Stimulated activated naive B cell treated with anti-CD40 and anti-IgM and Interleukin-4, amounts not matched to agents 10 μg/mL and 1 μg/mL and 100 μg/mL, for 72 hours (primary cell): Measurements from ENCODE around the gene ARSK.
A peak's percentile ranks its signal among the peaks of the same experiment; 100 is the strongest.
"Not testable (repeated sequence)": the region's sequence is repeated elsewhere in the genome, so short reads cannot be mapped to it uniquely, and the experiment has no call there.

Source experiments
- ATAC-seq, 2 donors: fragments of 150-1000 bp; cut with Tn5 transposase; replicated peaks; 2 replicates each; pipeline ENCODE4 v1.10.0; 2021; ENCODE audit warnings: moderate library complexity in 1 of 2
- DNase-seq: peaks from one replicate; pipeline ENCODE4 v3.0.0; 2021
- H3K27ac Mint-ChIP-seq: one replicate; pipeline ENCODE4 v1.8.0; 2022; ENCODE audit warnings: mild to moderate bottlenecking, mixed read lengths
- H3K27me3 Mint-ChIP-seq, 2 donors: one replicate each; pipeline ENCODE4 v1.8.0; 2022; ENCODE audit warnings: mixed read lengths in 2 of 2
- H3K36me3 Mint-ChIP-seq, 2 donors: one replicate each; pipeline ENCODE4 v1.8.0; 2022; ENCODE audit warnings: mixed read lengths in 2 of 2, mild to moderate bottlenecking in 1 of 2
- H3K4me1 Mint-ChIP-seq, 2 donors: one replicate each; pipeline ENCODE4 v1.8.0; 2022; ENCODE audit warnings: mixed read lengths in 2 of 2, mild to moderate bottlenecking in 1 of 2
- H3K4me3 Mint-ChIP-seq, 2 donors: one replicate each; pipeline ENCODE4 v1.8.0; 2022; ENCODE audit warnings: mild to moderate bottlenecking in 2 of 2, mixed read lengths in 2 of 2, moderate library complexity in 1 of 2
- H3K9me3 Mint-ChIP-seq, 2 donors: one replicate each; pipeline ENCODE4 v1.8.0; 2022; ENCODE audit warnings: mixed read lengths in 2 of 2, mild to moderate bottlenecking in 1 of 2

The ARSK gene

GRCh38 chr5:95634081-95634480 lies 79.2 kb downstream of the ARSK start:
- ATAC-seq (no peak), DNase-seq (no peak)
- H3K4me1 Mint-ChIP-seq, result peaks cover 9 to 18% of the 10 kb centered on the region in 2 donors
- peaks cover 5 to 10% of the 10 kb centered on the region in 2 donors for H3K9me3 Mint-ChIP-seq
- H3K27me3 Mint-ChIP-seq, result peaks cover 0 to 5% of the 10 kb centered on the region in 2 donors
- peaks cover 4 to 5% of the 10 kb centered on the region in 2 donors for H3K36me3 Mint-ChIP-seq
- H3K4me3 Mint-ChIP-seq, result no peak overlapping the region
- no peak overlapping the region for H3K27ac Mint-ChIP-seq

GRCh38 chr5:95638632-95639031 lies 83.7 kb downstream of the ARSK start:
- DNase-seq (no peak), ATAC-seq (no peak)
- peaks cover 0 to 5% of the 10 kb centered on the region in 2 donors for H3K27me3 Mint-ChIP-seq
- no peak overlapping the region for H3K27ac Mint-ChIP-seq
- no peaks in the 10 kb centered on the region for H3K9me3 Mint-ChIP-seq
- H3K4me1 Mint-ChIP-seq, result peaks cover 0 to 2% of the 10 kb centered on the region in 2 donors
- H3K4me3 Mint-ChIP-seq, result no peak overlapping the region
- H3K36me3 Mint-ChIP-seq, result no peaks in the 10 kb centered on the region

GRCh38 chr5:95641741-95642220 lies 86.9 kb downstream of the ARSK start:
- ATAC-seq (no peak), DNase-seq (no peak)
- Mint-ChIP-seq H3K4me3 (no peak overlapping the region), H3K9me3 (no peaks in the 10 kb centered on the region), H3K36me3 (no peaks in the 10 kb centered on the region), H3K4me1 (peaks cover 4 to 13% of the 10 kb centered on the region in 2 donors), H3K27ac (no peak overlapping the region), H3K27me3 (peaks cover 0 to 5% of the 10 kb centered on the region in 2 donors)

GRCh38 chr5:95643152-95643551 lies 88.3 kb downstream of the ARSK start:
- Mint-ChIP-seq H3K4me3 (no peak overlapping the region), H3K27me3 (peaks cover 0 to 5% of the 10 kb centered on the region in 2 donors), H3K27ac (peak overlapping the region; percentile 49), H3K36me3 (no peaks in the 10 kb centered on the region), H3K9me3 (no peaks in the 10 kb centered on the region), H3K4me1 (peaks cover 4 to 15% of the 10 kb centered on the region in 2 donors)
- no peak for ATAC-seq
- DNase-seq, result no peak

GRCh38 chr5:95644351-95645042 lies 89.6 kb downstream of the ARSK start:
- ATAC-seq (peak; percentile 24 to 26), DNase-seq (peak; percentile 41)
- Mint-ChIP-seq H3K4me3 (no peak overlapping the region), H3K4me1 (peaks cover 4 to 15% of the 10 kb centered on the region in 2 donors), H3K36me3 (no peaks in the 10 kb centered on the region), H3K9me3 (no peaks in the 10 kb centered on the region), H3K27me3 (no peaks in the 10 kb centered on the region), H3K27ac (no peak overlapping the region)

- H3K27me3 Mint-ChIP-seq, ATAC-seq, H3K9me3 Mint-ChIP-seq, H3K36me3 Mint-ChIP-seq, DNase-seq: not testable (repeated sequence)
- Mint-ChIP-seq H3K27ac (peak overlapping the region; percentile 93), H3K4me1 (peaks cover 4 to 15% of the 10 kb centered on the region in 2 donors), H3K4me3 (peak overlapping the region; percentile 86 to 91)
Observed at GRCh38 chr5:95646226-95646568, 91.3 kb downstream of the ARSK start.

- Mint-ChIP-seq H3K4me1 (peaks cover 4 to 15% of the 10 kb centered on the region in 2 donors), H3K27ac (peak within 1 kb of the TSS; percentile 93), H3K9me3 (no peaks in the 10 kb centered on the region), H3K36me3 (no peaks in the 10 kb centered on the region), H3K4me3 (peak within 1 kb of the TSS; percentile 86 to 91), H3K27me3 (no peaks in the 10 kb centered on the region)
- DNase-seq, result peak; percentile 94
- peak; percentile 97 to 98 for ATAC-seq
Observed at GRCh38 chr5:95646569-95647431, 91.9 kb downstream of the ARSK start, which contains the start of gene RFESD. Gene RFESD (plus strand): TSS chr5:95646777. CDS start chr5:95652272, 5,495 bp downstream.

GRCh38 chr5:95647886-95648860 lies 93.3 kb downstream of the ARSK start:
- peaks cover 2 to 10% of the 10 kb centered on the region in 2 donors for H3K36me3 Mint-ChIP-seq
- H3K4me3 Mint-ChIP-seq, result peak overlapping the region in 1 of 2 donors; percentile 21
- peaks cover 4 to 15% of the 10 kb centered on the region in 2 donors for H3K4me1 Mint-ChIP-seq
- ATAC-seq (no peak), DNase-seq (no peak)
- H3K9me3 Mint-ChIP-seq, result no peaks in the 10 kb centered on the region
- no peaks in the 10 kb centered on the region for H3K27me3 Mint-ChIP-seq
- no peak overlapping the region for H3K27ac Mint-ChIP-seq

- no peak overlapping the region for H3K4me3 Mint-ChIP-seq
- H3K36me3 Mint-ChIP-seq, result peaks cover 2 to 10% of the 10 kb centered on the region in 2 donors
- DNase-seq (no peak), ATAC-seq (no peak)
- no peak overlapping the region for H3K27ac Mint-ChIP-seq
- H3K4me1 Mint-ChIP-seq, result peaks cover 2 to 12% of the 10 kb centered on the region in 2 donors
- no peaks in the 10 kb centered on the region for H3K27me3 Mint-ChIP-seq
- H3K9me3 Mint-ChIP-seq, result no peaks in the 10 kb centered on the region
Observed at GRCh38 chr5:95649274-95649673, 94.4 kb downstream of the ARSK start.

GRCh38 chr5:95649842-95650620 lies 95.1 kb downstream of the ARSK start:
- H3K27me3 Mint-ChIP-seq, result no peaks in the 10 kb centered on the region
- H3K27ac Mint-ChIP-seq, result no peak overlapping the region
- H3K4me3 Mint-ChIP-seq, result no peak overlapping the region
- ATAC-seq (no peak), DNase-seq (no peak)
- peaks cover 0 to 8% of the 10 kb centered on the region in 2 donors for H3K4me1 Mint-ChIP-seq
- no peaks in the 10 kb centered on the region for H3K9me3 Mint-ChIP-seq
- peaks cover 2 to 13% of the 10 kb centered on the region in 2 donors for H3K36me3 Mint-ChIP-seq

- no peaks in the 10 kb centered on the region for H3K4me1 Mint-ChIP-seq
- DNase-seq, result no peak
- peaks cover 2 to 14% of the 10 kb centered on the region in 2 donors for H3K36me3 Mint-ChIP-seq
- no peak overlapping the region for H3K27ac Mint-ChIP-seq
- H3K27me3 Mint-ChIP-seq, result no peaks in the 10 kb centered on the region
- no peak for ATAC-seq
- no peaks in the 10 kb centered on the region for H3K9me3 Mint-ChIP-seq
- H3K4me3 Mint-ChIP-seq, result no peak overlapping the region
Observed at GRCh38 chr5:95652849-95653248, 97.9 kb downstream of the ARSK start.

GRCh38 chr5:95654196-95654595 lies 99.3 kb downstream of the ARSK start:
- H3K27me3 Mint-ChIP-seq, result no peaks in the 10 kb centered on the region
- ATAC-seq (no peak), DNase-seq (no peak)
- no peak overlapping the region for H3K4me3 Mint-ChIP-seq
- H3K4me1 Mint-ChIP-seq, result no peaks in the 10 kb centered on the region
- H3K27ac Mint-ChIP-seq, result no peak overlapping the region
- H3K9me3 Mint-ChIP-seq, result no peaks in the 10 kb centered on the region
- peaks cover 2 to 14% of the 10 kb centered on the region in 2 donors for H3K36me3 Mint-ChIP-seq
